ENCODE results near the gene STMN1.

GRCh38 chr1:25929016-25929415 is 22.8 kb upstream of the STMN1 start:
- TF ChIP-seq, protein P1, sequence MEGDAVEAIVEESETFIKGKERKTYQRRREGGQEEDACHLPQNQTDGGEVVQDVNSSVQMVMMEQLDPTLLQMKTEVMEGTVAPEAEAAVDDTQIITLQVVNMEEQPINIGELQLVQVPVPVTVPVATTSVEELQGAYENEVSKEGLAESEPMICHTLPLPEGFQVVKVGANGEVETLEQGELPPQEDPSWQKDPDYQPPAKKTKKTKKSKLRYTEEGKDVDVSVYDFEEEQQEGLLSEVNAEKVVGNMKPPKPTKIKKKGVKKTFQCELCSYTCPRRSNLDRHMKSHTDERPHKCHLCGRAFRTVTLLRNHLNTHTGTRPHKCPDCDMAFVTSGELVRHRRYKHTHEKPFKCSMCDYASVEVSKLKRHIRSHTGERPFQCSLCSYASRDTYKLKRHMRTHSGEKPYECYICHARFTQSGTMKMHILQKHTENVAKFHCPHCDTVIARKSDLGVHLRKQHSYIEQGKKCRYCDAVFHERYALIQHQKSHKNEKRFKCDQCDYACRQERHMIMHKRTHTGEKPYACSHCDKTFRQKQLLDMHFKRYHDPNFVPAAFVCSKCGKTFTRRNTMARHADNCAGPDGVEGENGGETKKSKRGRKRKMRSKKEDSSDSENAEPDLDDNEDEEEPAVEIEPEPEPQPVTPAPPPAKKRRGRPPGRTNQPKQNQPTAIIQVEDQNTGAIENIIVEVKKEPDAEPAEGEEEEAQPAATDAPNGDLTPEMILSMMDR (conservative IDR thresholded peaks at IDR 0.05; ENCODE audit: low read depth, low read length): no peak
- TF ChIP-seq EZH2 (IDR thresholded peaks at IDR 0.05; ENCODE audit: low read length, unreplicated experiment) (no peak), EZH2phosphoT487 (IDR thresholded peaks at IDR 0.05; ENCODE audit: borderline replicate concordance, low read length) (no peak)

Data from PC-3 (cell line).